Measurements from ENCODE around the gene KRT13. TPM values are rescaled to one million over a fixed set of nuclear protein-coding genes. Genes with fewer than 3 reads are reported as not detected.

Gene KRT13
- total RNA-seq, 1 experiment from 2014 or later: not detected

GRCh38 chr17:41523225-41523593, 17.8 kb upstream of the KRT13 start (continued):
- TF ChIP-seq ARID4B (CRISPR knock-in tag; IDR thresholded peaks at IDR 0.05; ENCODE audit: borderline replicate concordance) (no peak), FOXJ3 (CRISPR knock-in tag; IDR thresholded peaks at IDR 0.05; ENCODE audit: borderline replicate concordance) (no peak), ZNF219 (CRISPR knock-in tag; IDR thresholded peaks at IDR 0.05; ENCODE audit: borderline replicate concordance) (no peak), IRF2 (CRISPR knock-in tag; IDR thresholded peaks at IDR 0.05; ENCODE audit: borderline replicate concordance, low read depth) (no peak), ELF4 (CRISPR knock-in tag; IDR thresholded peaks at IDR 0.05; ENCODE audit: low read depth) (no peak), STAT6 (CRISPR knock-in tag; conservative IDR thresholded peaks at IDR 0.05; ENCODE audit: low read depth) (no peak)

- 0 out of 2 replicates have a peak, but pooled peaks have one; percentile 15 for TF ChIP-seq ZNF671 (CRISPR knock-in tag; IDR thresholded peaks at IDR 0.05)
- TF ChIP-seq ERG (CRISPR knock-in tag; IDR thresholded peaks at IDR 0.05): 0 out of 2 replicates have a peak, but pooled peaks have one; percentile 37
- no peak for TF ChIP-seq PREB (CRISPR knock-in tag; IDR thresholded peaks at IDR 0.05; ENCODE audit: borderline replicate concordance)
- TF ChIP-seq E2F4 (CRISPR knock-in tag; IDR thresholded peaks at IDR 0.05; ENCODE audit: borderline replicate concordance, low read depth): no peak
- Mint-ChIP-seq H3K4me3 (no peak overlapping the region), H3K4me1 (peaks cover 29% of the 10 kb centered on the region), H3K27me3 (ENCODE audit: low read depth) (no peaks in the 10 kb centered on the region; the same call in 1 of the 2 replicates), H3K27ac (no peak overlapping the region), H3K36me3 (peaks cover 26% of the 10 kb centered on the region), H3K9me3 (no peaks in the 10 kb centered on the region)
- no peak; the same call in 1 of the 2 replicates for ATAC-seq
- CTCF ChIA-PET: interaction anchor here (0.6 to 2.9 kb wide), 10 partner anchors 9 to 144 kb away, joined by 3 to 52 read pairs (median 10); no protein-coding TSS in a partner anchor
- POLR2A ChIA-PET: interaction anchor here (1.2 to 1.3 kb wide), 2 partner anchors 16 to 27 kb away, joined by 4 read pairs; no protein-coding TSS in a partner anchor
- no peak for DNase-seq (ENCODE audit: low spot score)
Observed at GRCh38 chr17:41522301-41523224, 17.2 kb upstream of the KRT13 start.
